Ectodermal cell (in vitro differentiated cells): ENCODE data around the gene SGSM2. TPM values are rescaled to one million over a fixed set of nuclear protein-coding genes. Genes with fewer than 3 reads are reported as not detected.

ENCODE experiments used
- H3K27ac ChIP-seq: 2 replicates; pipeline ENCODE4 v1.7.0; 2013; ENCODE audit warnings: mild to moderate bottlenecking, low read depth, low read length; ENCODE audit not compliant: insufficient read depth, poor library complexity, severe bottlenecking
- H3K27me3 ChIP-seq: 2 replicates; pipeline ENCODE4 v1.7.0; 2013; ENCODE audit warnings: mild to moderate bottlenecking, low read length; ENCODE audit not compliant: insufficient read depth, control insufficient read depth, poor library complexity, severe bottlenecking
- H3K36me3 ChIP-seq: one replicate; pipeline ENCODE4 v1.7.0; 2013; ENCODE audit warnings: low read length; ENCODE audit not compliant: control insufficient read depth, insufficient read depth
- H3K4me1 ChIP-seq: one replicate; pipeline ENCODE4 v1.7.0; 2013; ENCODE audit warnings: low read length; ENCODE audit not compliant: control insufficient read depth, insufficient read depth
- H3K4me3 ChIP-seq: 2 replicates; pipeline ENCODE4 v1.7.0; 2013; ENCODE audit warnings: low read depth, low read length, control low read depth; ENCODE audit not compliant: insufficient read depth
- H3K9me3 ChIP-seq: 2 replicates; pipeline ENCODE4 v1.7.0; 2013; ENCODE audit warnings: mild to moderate bottlenecking, low read length, moderate library complexity; ENCODE audit not compliant: control insufficient read depth
- WGBS, 2 experiments: methylation state at CpG; one replicate each; pipeline ENCODE4 v1.1.7; 2013; ENCODE audit warnings: missing lambda C conversion rate in 2 of 2; 5-methylcytosine and 5-hydroxymethylcytosine counted together
- polyA plus RNA-seq, 4 experiments: library from polyadenylated mRNA; stranded (reverse); fragments of 50-300 nt; gene quantifications; one replicate each; pipeline ENCODE4 v1.2.3, GENCODE V29; 2013

Gene SGSM2
- 103 TPM for polyA plus RNA-seq (2013, experiment 1 of 4)
- polyA plus RNA-seq (2013, experiment 2 of 4) = 118 TPM
- polyA plus RNA-seq (2013, experiment 3 of 4) = 96.1 TPM
- polyA plus RNA-seq (2013, experiment 4 of 4) = 110 TPM

- no peaks in the 10 kb centered on the region for H3K9me3 ChIP-seq
- peak within 1 kb of the TSS; percentile 99 for H3K4me3 ChIP-seq
- H3K4me1 ChIP-seq = peaks cover 7% of the 10 kb centered on the region
- 1% methylated on average over 77 of the region's 77 CpGs for WGBS, 2 experiments
- peak within 1 kb of the TSS; percentile 79 for H3K27ac ChIP-seq
- H3K36me3 ChIP-seq = peaks cover 28% of the 10 kb centered on the region
- no peaks in the 10 kb centered on the region for H3K27me3 ChIP-seq
Measured at GRCh38 chr17:2336852-2337543, at the start of gene SGSM2. SGSM2 (plus strand) TSS chr17:2337501; CDS start chr17:2337689, 188 bp downstream.

GRCh38 chr17:2289878-2290478, 47.3 kb upstream of the SGSM2 start:
- 93 to 94% methylated on average over 2 of the region's 5 CpGs for WGBS, 2 experiments
- Histone ChIP-seq H3K27me3 (no peaks in the 10 kb centered on the region), H3K4me3 (no peak overlapping the region), H3K27ac (no peak overlapping the region), H3K9me3 (no peaks in the 10 kb centered on the region), H3K36me3 (peaks cover 61% of the 10 kb centered on the region), H3K4me1 (no peaks in the 10 kb centered on the region)

GRCh38 chr17:2292100-2292499, 45.2 kb upstream of the SGSM2 start:
- no peaks in the 10 kb centered on the region for H3K27me3 ChIP-seq
- peaks cover 79% of the 10 kb centered on the region for H3K36me3 ChIP-seq
- H3K4me3 ChIP-seq = no peak overlapping the region
- H3K9me3 ChIP-seq = no peaks in the 10 kb centered on the region
- 88 to 92% methylated on average over 2 of the region's 2 CpGs for WGBS, 2 experiments
- no peaks in the 10 kb centered on the region for H3K4me1 ChIP-seq
- no peak overlapping the region for H3K27ac ChIP-seq

- H3K27ac ChIP-seq = no peak overlapping the region
- no peaks in the 10 kb centered on the region for H3K27me3 ChIP-seq
- WGBS, 2 experiments = 90 to 92% methylated on average over 1 of the region's 1 CpG
- H3K36me3 ChIP-seq = peaks cover 78% of the 10 kb centered on the region
- no peaks in the 10 kb centered on the region for H3K4me1 ChIP-seq
- no peak overlapping the region for H3K4me3 ChIP-seq
- no peaks in the 10 kb centered on the region for H3K9me3 ChIP-seq
Measured at GRCh38 chr17:2295575-2295974, 41.7 kb upstream of the SGSM2 start.

GRCh38 chr17:2297023-2297422, 40.3 kb upstream of the SGSM2 start:
- Histone ChIP-seq H3K4me3 (no peak overlapping the region), H3K27me3 (no peaks in the 10 kb centered on the region), H3K9me3 (no peaks in the 10 kb centered on the region), H3K36me3 (peaks cover 66% of the 10 kb centered on the region), H3K4me1 (peaks cover 5% of the 10 kb centered on the region), H3K27ac (no peak overlapping the region)
- 96 to 99% methylated on average over 5 of the region's 5 CpGs for WGBS, 2 experiments

- Histone ChIP-seq H3K36me3 (peaks cover 53% of the 10 kb centered on the region), H3K9me3 (no peaks in the 10 kb centered on the region), H3K27ac (no peak overlapping the region), H3K27me3 (no peaks in the 10 kb centered on the region), H3K4me3 (no peak overlapping the region), H3K4me1 (peaks cover 5% of the 10 kb centered on the region)
- 96 to 97% methylated on average over 12 of the region's 12 CpGs for WGBS, 2 experiments
Measured at GRCh38 chr17:2299136-2299535, 38.2 kb upstream of the SGSM2 start.

GRCh38 chr17:2299756-2300155, 37.5 kb upstream of the SGSM2 start:
- 93% methylated on average over 22 of the region's 22 CpGs for WGBS, 2 experiments
- Histone ChIP-seq H3K4me3 (no peak overlapping the region), H3K9me3 (no peaks in the 10 kb centered on the region), H3K36me3 (peaks cover 47% of the 10 kb centered on the region), H3K4me1 (peaks cover 5% of the 10 kb centered on the region), H3K27me3 (no peaks in the 10 kb centered on the region), H3K27ac (no peak overlapping the region)

GRCh38 chr17:2302778-2303203, 34.5 kb upstream of the SGSM2 start:
- WGBS, 2 experiments = 1% methylated on average over 11 to 12 of the region's 12 CpGs
- Histone ChIP-seq H3K4me3 (peak overlapping the region; percentile 91), H3K36me3 (peaks cover 19% of the 10 kb centered on the region), H3K27ac (peak overlapping the region; percentile 92), H3K27me3 (no peaks in the 10 kb centered on the region), H3K9me3 (no peaks in the 10 kb centered on the region), H3K4me1 (peaks cover 5% of the 10 kb centered on the region)

GRCh38 chr17:2303204-2304188, 33.8 kb upstream of the SGSM2 start, which contains the start of the genes SMG6 and SRR:
SMG6 (minus strand) TSS chr17:2303785; CDS start chr17:2303720, 65 bp downstream.
SRR (plus strand) TSS chr17:2303950; CDS start chr17:2315561, 11,611 bp downstream.
- Histone ChIP-seq H3K9me3 (no peaks in the 10 kb centered on the region), H3K4me1 (peaks cover 5% of the 10 kb centered on the region), H3K27ac (peak within 1 kb of the TSS; percentile 92), H3K36me3 (peaks cover 19% of the 10 kb centered on the region), H3K4me3 (peak within 1 kb of the TSS; percentile 91), H3K27me3 (no peaks in the 10 kb centered on the region)
- WGBS, 2 experiments = 0% methylated on average over 108 of the region's 108 CpGs
